Naive B cell (primary cell): ENCODE measurements around the gene SIAH3. TPM values are rescaled to one million over a fixed set of nuclear protein-coding genes. Genes with fewer than 3 reads are reported as not detected.
A peak's percentile ranks its signal among the peaks of the same experiment; 100 is the strongest.

Experiments
- ATAC-seq, 2 donors: fragments of 150-1000 bp; cut with Tn5 transposase; 2 replicates each; pipeline ENCODE4 v1.10.0; 2021; ENCODE audit warnings: low read depth in 2 of 2, mild to moderate bottlenecking in 2 of 2, moderate library complexity in 2 of 2
- DNase-seq: peaks from one replicate; pipeline ENCODE4 v3.0.0; 2022
- H3K27ac Mint-ChIP-seq, 6 donors: one replicate each; pipeline ENCODE4 v1.8.0; 2020 to 2022; ENCODE audit warnings: mild to moderate bottlenecking in 6 of 6, mixed read lengths in 6 of 6, moderate library complexity in 5 of 6, inconsistent platforms in 2 of 6
- H3K27me3 Mint-ChIP-seq, 3 donors: one replicate each; pipeline ENCODE4 v1.8.0; 2021 to 2022; ENCODE audit warnings: mixed read lengths in 3 of 3, mild to moderate bottlenecking in 1 of 3
- H3K36me3 Mint-ChIP-seq, 2 donors: one replicate each; pipeline ENCODE4 v1.8.0; 2020 to 2022; ENCODE audit warnings: mixed read lengths in 2 of 2, inconsistent platforms in 1 of 2, mild to moderate bottlenecking in 1 of 2
- H3K4me1 Mint-ChIP-seq, 3 donors: one replicate each; pipeline ENCODE4 v1.8.0; 2020 to 2022; ENCODE audit warnings: mixed read lengths in 3 of 3, inconsistent platforms in 1 of 3, mild to moderate bottlenecking in 1 of 3, moderate library complexity in 1 of 3
- H3K4me3 Mint-ChIP-seq, 8 donors: one replicate each; pipeline ENCODE4 v1.8.0; 2020 to 2022; ENCODE audit warnings: mild to moderate bottlenecking in 8 of 8, mixed read lengths in 8 of 8, moderate library complexity in 8 of 8, inconsistent platforms in 2 of 8
- H3K9me3 Mint-ChIP-seq, 7 donors: one replicate each; pipeline ENCODE4 v1.8.0; 2020 to 2022; ENCODE audit warnings: mixed read lengths in 7 of 7, mild to moderate bottlenecking in 5 of 7, inconsistent platforms in 2 of 7, moderate library complexity in 1 of 7
- polyA plus RNA-seq, 6 donors: library from polyadenylated mRNA; unstranded; fragments of 300-500 nt; fragmentation: Illumina TruSeq; gene quantifications; one replicate each; pipeline ENCODE4 v1.2.3, GENCODE V29; 2021; ENCODE audit warnings: low read depth in 6 of 6

SIAH3 gene
- polyA plus RNA-seq, 6 donors from 2014 or later = not detected

GRCh38 chr13:45851956-45852355 is 403 bp upstream of the SIAH3 start:
- Mint-ChIP-seq H3K4me3 (peak overlapping the region in 5 of 8 donors; percentile 69 to 84 (median 75)), H3K4me1 (peaks cover 31 to 39% (median 39%) of the 10 kb centered on the region in 3 donors), H3K27me3 (peaks cover 57 to 87% (median 65%) of the 10 kb centered on the region in 3 donors), H3K36me3 (peaks cover 4 to 7% of the 10 kb centered on the region in 2 donors), H3K9me3 (peaks cover 5 to 13% (median 11%) of the 10 kb centered on the region in 7 donors), H3K27ac (no peak overlapping the region)
- no peak for DNase-seq
- no peak for ATAC-seq

DNA sequence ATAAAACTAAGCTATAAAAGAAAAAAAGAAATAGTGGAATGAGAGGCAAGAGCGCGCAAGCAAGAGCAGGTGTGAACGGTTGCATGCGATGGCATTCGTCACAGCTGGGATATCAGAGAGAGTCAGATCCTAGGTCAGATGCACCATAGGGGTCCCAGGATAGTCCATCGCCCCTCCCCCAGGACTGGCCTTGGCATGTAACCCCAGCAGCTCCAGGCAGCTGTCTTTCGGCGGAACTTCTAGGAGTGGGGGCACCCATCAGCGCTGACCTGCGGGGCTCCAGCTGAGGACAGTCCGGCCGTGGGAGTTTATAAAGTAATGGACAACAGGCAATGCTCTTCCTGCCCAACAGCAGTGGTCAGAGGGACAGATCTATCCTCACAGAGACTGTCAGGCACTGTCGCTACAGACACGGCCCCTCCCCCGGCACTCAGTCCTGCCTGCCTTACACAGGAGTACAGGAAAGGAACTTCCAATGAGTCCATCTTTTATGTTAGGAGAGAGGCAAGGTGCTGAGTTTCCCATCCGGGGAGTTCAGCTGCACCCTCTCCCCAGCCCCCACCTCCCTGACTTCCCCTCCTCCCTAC is 1.4 kb downstream of the SIAH3 start:
- ATAC-seq (no peak), DNase-seq (no peak)
- peak overlapping the region in 2 of 6 donors; percentile 18 to 73 for H3K27ac Mint-ChIP-seq
- peaks cover 48 to 82% (median 76%) of the 10 kb centered on the region in 3 donors for H3K27me3 Mint-ChIP-seq
- H3K4me3 Mint-ChIP-seq = peak overlapping the region in 5 of 8 donors; percentile 1 to 83 (median 46)
- H3K4me1 Mint-ChIP-seq = peaks cover 31 to 42% (median 39%) of the 10 kb centered on the region in 3 donors
- peaks cover 5 to 13% (median 11%) of the 10 kb centered on the region in 7 donors for H3K9me3 Mint-ChIP-seq
- H3K36me3 Mint-ChIP-seq = peaks cover 4 to 7% of the 10 kb centered on the region in 2 donors

DNA sequence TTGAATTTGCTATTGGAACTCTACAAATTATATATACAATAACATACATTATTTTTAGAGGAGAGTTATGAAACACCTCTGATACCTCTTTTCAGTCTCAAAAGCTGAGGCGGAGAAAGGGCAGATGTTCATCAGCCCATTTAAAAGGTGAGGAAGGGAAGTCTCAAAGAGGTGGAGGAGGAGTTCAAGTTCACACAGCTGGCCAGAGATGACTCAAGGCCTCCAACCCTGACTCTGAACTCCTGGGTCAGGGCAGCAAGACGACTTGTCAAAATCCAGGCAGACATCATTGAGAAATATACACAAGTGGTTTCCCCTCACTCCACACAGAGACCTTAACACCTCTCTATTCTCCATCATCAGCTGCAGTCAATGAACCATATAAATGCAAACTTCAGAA is 2.1 kb downstream of the SIAH3 start:
- ATAC-seq = no peak
- no peak overlapping the region for H3K27ac Mint-ChIP-seq
- H3K4me3 Mint-ChIP-seq = peak overlapping the region in 2 of 8 donors; percentile 11 to 30
- H3K27me3 Mint-ChIP-seq = peaks cover 48 to 76% (median 71%) of the 10 kb centered on the region in 3 donors
- H3K9me3 Mint-ChIP-seq = peaks cover 2 to 6% (median 5%) of the 10 kb centered on the region in 7 donors
- H3K36me3 Mint-ChIP-seq = peaks cover 4 to 6% of the 10 kb centered on the region in 2 donors
- no peak for DNase-seq
- peaks cover 31 to 42% (median 39%) of the 10 kb centered on the region in 3 donors for H3K4me1 Mint-ChIP-seq

DNA sequence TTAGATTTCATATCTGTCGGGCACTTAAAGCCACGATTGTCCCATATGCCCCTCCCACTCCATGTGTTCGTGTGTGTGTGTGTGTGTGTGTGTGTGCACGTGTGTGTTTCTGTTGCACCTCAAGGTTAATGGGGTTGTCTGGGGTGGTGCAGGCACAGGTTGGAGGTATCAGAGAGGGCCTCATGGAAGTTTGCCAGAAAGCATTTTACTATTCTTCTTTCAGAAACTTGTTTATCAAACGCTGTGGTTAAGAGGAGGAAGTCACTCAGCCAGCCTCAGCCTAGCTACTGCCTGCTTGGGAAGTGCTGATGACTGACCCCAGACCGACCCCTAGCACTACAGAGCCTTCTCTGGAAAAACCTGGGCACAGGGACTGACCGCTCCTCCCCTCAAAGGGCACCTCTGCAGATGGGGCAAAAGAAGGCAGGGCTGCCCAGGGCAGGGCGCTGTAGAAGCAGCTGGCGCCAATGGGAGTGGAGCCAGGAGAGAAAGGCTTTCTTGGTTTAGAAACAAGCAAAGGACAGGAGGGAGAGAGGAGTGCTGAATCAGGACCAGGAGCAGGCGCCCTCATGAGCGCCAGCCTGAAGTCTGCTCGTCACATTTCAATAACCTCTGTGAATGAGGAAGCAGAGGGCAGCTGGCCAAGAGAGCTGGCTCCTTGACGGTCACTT is 3.9 kb downstream of the SIAH3 start:
- Mint-ChIP-seq H3K27ac (peak overlapping the region in 3 of 6 donors; percentile 39 to 80 (median 74)), H3K4me3 (peak overlapping the region in 7 of 8 donors; percentile 10 to 74 (median 53)), H3K27me3 (peaks cover 40 to 62% (median 59%) of the 10 kb centered on the region in 3 donors), H3K9me3 (no peaks in the 10 kb centered on the region), H3K36me3 (no peaks in the 10 kb centered on the region), H3K4me1 (peaks cover 31 to 42% (median 39%) of the 10 kb centered on the region in 3 donors)
- DNase-seq (no peak), ATAC-seq (peak; percentile 28 to 38)

DNA sequence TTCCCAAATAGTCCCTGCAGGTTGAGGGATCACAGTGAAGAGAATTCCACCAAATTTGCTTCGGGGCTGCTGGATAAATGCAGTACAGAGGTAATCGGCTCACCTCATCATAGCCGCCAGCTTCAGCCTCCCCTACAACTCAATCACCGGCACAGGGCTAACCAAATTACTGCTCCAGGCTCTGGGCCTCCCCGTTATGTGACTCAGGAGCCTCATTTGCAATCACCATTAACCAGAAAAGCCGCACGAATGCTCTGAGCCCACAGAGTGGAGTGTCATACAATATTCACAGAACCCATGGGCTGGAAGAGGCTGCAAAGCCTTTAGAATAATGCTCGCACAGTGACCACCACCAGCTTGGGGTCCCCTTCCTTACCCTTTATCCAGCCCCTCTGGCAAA is 4.9 kb downstream of the SIAH3 start:
- Mint-ChIP-seq H3K4me1 (peaks cover 29 to 38% (median 36%) of the 10 kb centered on the region in 3 donors), H3K36me3 (no peaks in the 10 kb centered on the region), H3K27me3 (peaks cover 37 to 54% (median 52%) of the 10 kb centered on the region in 3 donors), H3K4me3 (no peak overlapping the region), H3K9me3 (no peaks in the 10 kb centered on the region), H3K27ac (peak overlapping the region in 1 of 6 donors; percentile 42)
- DNase-seq (no peak), ATAC-seq (no peak)

- no peak overlapping the region for H3K27ac Mint-ChIP-seq
These were observed 13.3 kb downstream of the SIAH3 start for GRCh38 chr13:45838171-45838745.

DNA sequence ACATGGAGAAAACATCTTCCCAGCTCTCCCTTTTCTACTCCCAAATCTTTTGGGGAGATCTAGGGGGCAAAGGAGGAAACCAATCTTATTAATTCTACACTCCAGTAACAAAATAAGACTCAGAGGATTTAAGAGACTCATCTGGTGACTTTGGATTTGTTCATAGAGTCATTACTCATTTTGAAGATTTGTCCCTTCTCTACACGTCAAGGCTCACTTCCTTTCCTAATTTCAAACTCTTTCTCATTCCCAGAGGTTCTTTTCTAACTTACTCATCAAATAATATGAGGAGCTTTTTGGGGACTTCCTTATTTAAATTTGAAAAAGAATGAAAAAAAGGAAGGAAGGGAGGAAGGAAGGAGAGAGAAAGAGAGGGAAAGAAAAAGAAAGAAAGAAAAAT is 14.4 kb downstream of the SIAH3 start:
- Mint-ChIP-seq H3K9me3 (no peaks in the 10 kb centered on the region), H3K27ac (no peak overlapping the region), H3K36me3 (no peaks in the 10 kb centered on the region), H3K4me1 (no peaks in the 10 kb centered on the region), H3K27me3 (peaks cover 0 to 6% (median 0%) of the 10 kb centered on the region in 3 donors), H3K4me3 (no peak overlapping the region)
- no peak for ATAC-seq
- no peak for DNase-seq

More at GRCh38 chr13:45838171-45838745, 13.3 kb downstream of the SIAH3 start:
- ATAC-seq = no peak
- H3K27me3 Mint-ChIP-seq = peaks cover 0 to 6% (median 0%) of the 10 kb centered on the region in 3 donors
- DNase-seq = no peak
- no peaks in the 10 kb centered on the region for H3K4me1 Mint-ChIP-seq
- H3K9me3 Mint-ChIP-seq = no peaks in the 10 kb centered on the region
- no peak overlapping the region for H3K4me3 Mint-ChIP-seq
- H3K36me3 Mint-ChIP-seq = no peaks in the 10 kb centered on the region

- no peaks in the 10 kb centered on the region for H3K4me1 Mint-ChIP-seq
- no peak for ATAC-seq
- peaks cover 0 to 10% (median 6%) of the 10 kb centered on the region in 3 donors for H3K27me3 Mint-ChIP-seq
- no peaks in the 10 kb centered on the region for H3K36me3 Mint-ChIP-seq
- H3K4me3 Mint-ChIP-seq = no peak overlapping the region
- DNase-seq = no peak
- no peaks in the 10 kb centered on the region for H3K9me3 Mint-ChIP-seq
- H3K27ac Mint-ChIP-seq = peak overlapping the region in 1 of 6 donors; percentile 17
These were observed 17.1 kb downstream of the SIAH3 start for GRCh38 chr13:45834411-45834994.

GRCh38 chr13:45833663-45834375 is 17.7 kb downstream of the SIAH3 start:
- H3K27ac Mint-ChIP-seq = no peak overlapping the region
- no peak for ATAC-seq
- H3K4me1 Mint-ChIP-seq = no peaks in the 10 kb centered on the region

DNA sequence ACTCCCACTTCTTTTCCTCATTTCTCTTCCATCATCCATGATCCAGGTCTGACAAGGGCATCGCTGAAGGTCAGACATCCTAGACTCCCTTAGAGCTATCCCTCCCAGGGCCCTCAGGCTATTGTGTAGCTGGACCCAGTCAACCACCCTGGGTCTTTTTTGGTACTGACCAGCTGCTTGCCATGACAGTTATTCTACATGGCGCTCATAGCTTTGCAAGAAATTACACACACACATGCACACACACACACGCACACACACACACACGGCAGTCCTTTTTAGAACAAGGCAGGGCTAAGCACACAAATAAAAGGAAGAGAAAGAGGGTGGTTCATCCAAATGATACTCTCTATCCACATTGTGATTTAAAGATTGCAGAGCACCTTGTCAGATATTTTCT is 18.3 kb downstream of the SIAH3 start:
- Mint-ChIP-seq H3K27ac (no peak overlapping the region), H3K4me1 (no peaks in the 10 kb centered on the region), H3K36me3 (no peaks in the 10 kb centered on the region), H3K9me3 (no peaks in the 10 kb centered on the region), H3K27me3 (peaks cover 0 to 10% (median 6%) of the 10 kb centered on the region in 3 donors), H3K4me3 (no peak overlapping the region)
- no peak for ATAC-seq
- DNase-seq = no peak

More at GRCh38 chr13:45833663-45834375, 17.7 kb downstream of the SIAH3 start:
- H3K27me3 Mint-ChIP-seq = peaks cover 0 to 10% (median 6%) of the 10 kb centered on the region in 3 donors
- no peak overlapping the region for H3K4me3 Mint-ChIP-seq
- no peaks in the 10 kb centered on the region for H3K36me3 Mint-ChIP-seq
- DNase-seq = no peak
- H3K9me3 Mint-ChIP-seq = no peaks in the 10 kb centered on the region

DNA sequence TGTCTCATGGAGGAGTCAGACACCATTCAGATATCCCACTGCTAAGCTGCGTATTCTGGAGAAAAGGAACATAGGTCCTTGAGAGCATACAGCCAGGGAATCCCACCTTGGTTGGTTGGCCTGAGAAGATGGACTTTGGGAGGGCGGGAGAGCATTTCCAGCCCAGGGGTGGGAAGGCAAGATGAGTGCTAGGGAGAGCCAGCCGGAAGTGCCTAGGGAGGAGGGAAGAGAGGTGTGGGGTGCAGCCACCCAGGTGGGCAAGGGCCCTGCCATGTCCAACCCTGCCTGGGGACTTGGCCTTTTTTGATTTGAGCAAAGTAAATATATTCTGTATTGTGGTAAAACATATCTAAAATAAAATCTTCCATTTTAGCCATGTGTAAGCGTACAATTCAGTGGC is 19.7 kb downstream of the SIAH3 start:
- DNase-seq = no peak
- Mint-ChIP-seq H3K36me3 (no peaks in the 10 kb centered on the region), H3K27ac (no peak overlapping the region), H3K4me3 (no peak overlapping the region), H3K27me3 (peaks cover 0 to 10% (median 6%) of the 10 kb centered on the region in 3 donors), H3K4me1 (no peaks in the 10 kb centered on the region), H3K9me3 (no peaks in the 10 kb centered on the region)
- ATAC-seq = no peak

- DNase-seq = no peak
- ATAC-seq = no peak
These were observed 21.4 kb downstream of the SIAH3 start for GRCh38 chr13:45830121-45830520.

More at GRCh38 chr13:45830121-45830520, 21.4 kb downstream of the SIAH3 start:
- Mint-ChIP-seq H3K27me3 (peaks cover 0 to 10% (median 0%) of the 10 kb centered on the region in 3 donors), H3K27ac (no peak overlapping the region), H3K4me1 (no peaks in the 10 kb centered on the region), H3K9me3 (no peaks in the 10 kb centered on the region), H3K36me3 (no peaks in the 10 kb centered on the region), H3K4me3 (no peak overlapping the region)
